HG03558 (cell line): ENCODE data around the gene F7.
"Not testable (repeated sequence)": the region's sequence is repeated elsewhere in the genome, so short reads cannot be mapped to it uniquely, and the experiment has no call there.

ENCODE experiments used
- ATAC-seq: cut with Tn5 transposase; IDR thresholded peaks from one replicate; pipeline ENCODE4 v1.9.1; 2021; ENCODE audit warnings: moderate number of reproducible peaks; ENCODE audit not compliant: unreplicated experiment; ENCODE audit errors: extremely low read depth

The F7 gene

DNA sequence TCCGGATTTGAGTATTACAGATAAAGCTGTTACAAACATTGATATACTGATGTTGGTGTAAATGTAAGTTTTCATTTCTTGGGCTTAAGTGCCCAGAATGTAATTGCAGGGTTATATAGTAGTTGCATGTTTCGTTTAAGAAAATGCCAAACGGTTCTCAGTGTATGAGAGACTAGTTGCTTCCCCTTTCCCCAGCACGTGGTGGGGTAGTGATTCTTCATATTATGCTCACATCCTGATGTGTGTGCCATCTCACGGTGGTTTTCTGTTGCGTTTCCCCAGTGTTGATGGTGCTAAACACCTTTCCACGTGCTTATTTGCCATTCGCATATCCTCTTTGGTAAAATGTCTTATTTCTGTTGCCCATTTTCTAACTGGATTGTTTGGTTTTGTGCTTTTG is 34.7 kb upstream of the F7 start:
- no peak for ATAC-seq

DNA sequence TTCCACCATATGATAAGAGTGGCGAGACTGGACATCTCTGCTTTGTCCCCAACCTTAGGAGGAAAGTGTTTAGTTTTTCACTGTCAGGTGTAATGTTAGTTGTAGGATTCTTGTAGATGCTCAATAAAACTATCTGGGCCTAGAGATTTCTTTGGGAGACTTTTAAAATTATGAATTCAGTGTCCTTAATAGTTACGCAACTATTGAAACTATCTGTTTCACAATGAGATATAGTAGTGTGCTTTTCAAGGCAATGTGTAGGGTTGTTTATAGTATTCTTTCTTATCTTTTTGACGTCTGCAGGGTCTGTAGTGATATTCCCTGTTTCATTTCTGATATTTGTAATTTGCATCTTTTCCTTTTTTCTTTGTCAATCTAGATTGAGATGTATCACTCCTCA is 33.2 kb upstream of the F7 start:
- no peak for ATAC-seq

DNA sequence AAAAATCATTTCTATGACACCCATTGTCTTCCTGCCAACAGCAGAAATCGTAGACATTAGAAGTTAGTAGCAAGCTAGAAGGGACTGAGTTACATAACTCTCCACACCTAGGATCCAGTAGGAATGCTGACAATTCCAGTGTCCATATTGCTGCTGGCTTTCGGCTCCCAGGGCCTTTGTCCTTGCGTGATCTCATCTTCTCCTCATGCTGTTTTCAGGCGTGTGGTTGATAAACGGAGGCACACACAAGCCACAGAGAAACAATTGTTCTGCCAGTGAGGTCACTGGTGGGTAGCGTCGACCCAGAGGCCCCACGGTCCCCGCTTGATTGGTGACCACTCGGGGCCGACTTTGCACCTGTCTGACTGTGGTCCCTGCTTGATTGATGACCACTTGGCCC is 31.6 kb upstream of the F7 start:
- ATAC-seq: no peak

DNA sequence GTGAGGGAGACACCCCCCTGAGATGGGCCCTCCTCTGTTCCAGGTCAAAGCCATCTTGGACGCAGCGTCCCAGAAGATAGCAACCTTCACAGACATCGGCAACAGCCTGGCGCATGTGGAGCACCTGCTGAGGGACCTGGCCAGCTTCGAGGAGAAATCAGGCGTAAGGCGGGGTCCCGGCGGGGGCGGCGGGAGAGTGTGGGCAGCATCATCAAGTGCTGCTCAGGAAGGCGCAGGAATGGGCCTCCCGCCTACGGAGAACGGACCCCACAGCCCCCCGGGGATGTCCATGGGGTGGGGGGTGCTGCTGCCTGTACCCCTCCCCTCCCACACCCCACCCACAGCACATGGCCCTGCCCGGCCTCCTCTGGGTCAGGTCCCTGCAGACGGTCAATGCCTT is 31.2 kb upstream of the F7 start:
- no peak for ATAC-seq

DNA sequence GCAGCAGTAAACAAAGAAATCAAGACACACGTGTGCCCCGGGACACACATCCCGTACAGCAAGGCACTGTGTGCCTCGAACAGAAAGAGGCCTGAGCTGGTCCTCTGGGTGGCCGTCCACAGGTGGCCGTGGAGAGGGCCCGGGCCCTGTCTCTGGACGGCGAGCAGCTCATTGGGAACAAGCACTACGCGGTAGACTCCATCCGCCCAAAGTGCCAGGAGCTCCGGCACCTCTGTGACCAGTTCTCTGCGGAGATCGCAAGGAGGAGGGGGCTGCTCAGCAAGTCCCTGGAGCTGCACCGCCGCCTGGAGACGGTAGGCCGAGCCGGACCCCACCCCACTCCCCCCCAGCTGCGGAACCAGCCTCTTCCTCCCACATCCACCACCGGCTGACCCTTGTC is 30.7 kb upstream of the F7 start:
- ATAC-seq: no peak

DNA sequence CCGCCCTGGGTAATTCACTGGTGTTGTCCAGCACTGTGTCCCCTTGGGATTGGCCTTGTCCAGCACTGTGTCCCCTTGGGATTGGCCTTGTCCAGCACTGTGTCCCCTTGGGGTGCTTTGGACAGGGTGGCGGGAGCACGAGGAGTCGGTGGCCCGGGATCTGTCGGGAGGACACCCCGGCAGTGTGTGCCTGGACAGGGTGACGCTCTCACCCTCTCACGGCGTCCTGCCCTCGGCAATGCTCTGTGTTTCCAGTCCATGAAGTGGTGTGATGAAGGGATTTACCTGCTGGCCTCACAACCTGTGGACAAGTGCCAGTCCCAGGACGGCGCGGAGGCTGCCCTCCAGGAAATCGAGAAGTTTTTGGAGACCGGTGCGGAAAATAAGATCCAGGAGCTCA is 29.9 kb upstream of the F7 start:
- ATAC-seq: no peak

DNA sequence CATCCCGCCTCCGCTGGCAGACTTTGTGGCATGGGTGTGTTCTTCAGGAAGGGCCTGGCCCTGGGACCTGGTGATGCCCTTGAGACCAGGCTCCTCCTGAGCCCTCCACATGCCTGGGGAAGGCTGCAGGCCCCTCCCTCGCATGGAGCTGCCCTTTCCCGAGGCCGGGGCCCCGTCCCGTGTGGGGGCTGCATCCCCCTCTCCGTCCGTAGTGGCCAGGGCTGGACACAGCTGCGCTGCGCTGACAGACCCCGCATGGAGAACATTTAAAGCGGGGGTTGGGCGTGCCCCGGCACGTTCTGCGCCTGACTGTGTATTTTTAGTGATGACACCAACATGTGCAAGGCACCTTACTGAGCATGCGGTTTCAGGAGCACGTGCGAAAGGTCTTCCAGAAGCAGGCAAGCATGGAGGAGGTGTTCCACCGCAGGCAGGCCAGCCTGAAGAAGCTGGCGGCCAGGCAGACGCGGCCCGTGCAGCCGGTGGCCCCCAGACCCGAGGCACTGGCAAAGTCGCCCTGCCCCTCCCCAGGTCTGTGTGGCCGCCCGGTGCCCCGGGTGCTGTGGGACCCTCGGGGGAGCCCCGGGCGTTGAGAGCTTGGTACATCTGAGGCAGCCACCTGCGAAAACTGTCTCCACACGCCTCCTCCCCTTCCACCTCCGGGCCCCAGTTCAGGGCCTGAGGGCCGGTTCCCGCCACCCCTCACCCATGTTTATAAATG is 28.8 kb upstream of the F7 start:
- ATAC-seq: no peak

DNA sequence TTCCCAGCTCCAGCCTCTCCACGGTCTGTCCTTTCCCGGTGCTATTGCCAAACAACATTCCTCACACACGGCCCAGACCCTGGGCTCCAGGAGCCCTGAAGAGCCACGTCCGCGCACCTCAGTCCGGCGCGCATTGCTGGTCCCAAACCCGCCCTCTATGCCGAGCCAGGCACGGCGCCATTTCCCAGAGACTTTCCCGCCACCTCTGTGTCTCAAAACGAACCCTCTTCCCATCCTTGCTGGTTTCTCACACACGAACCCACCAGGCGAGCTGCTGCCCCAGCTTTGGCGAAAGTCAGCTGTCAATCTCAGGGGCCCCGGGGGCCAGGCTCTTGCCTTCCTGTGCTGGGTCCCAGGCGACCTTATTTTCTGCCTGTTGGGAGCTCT is 28.0 kb upstream of the F7 start:
- ATAC-seq: no peak

DNA sequence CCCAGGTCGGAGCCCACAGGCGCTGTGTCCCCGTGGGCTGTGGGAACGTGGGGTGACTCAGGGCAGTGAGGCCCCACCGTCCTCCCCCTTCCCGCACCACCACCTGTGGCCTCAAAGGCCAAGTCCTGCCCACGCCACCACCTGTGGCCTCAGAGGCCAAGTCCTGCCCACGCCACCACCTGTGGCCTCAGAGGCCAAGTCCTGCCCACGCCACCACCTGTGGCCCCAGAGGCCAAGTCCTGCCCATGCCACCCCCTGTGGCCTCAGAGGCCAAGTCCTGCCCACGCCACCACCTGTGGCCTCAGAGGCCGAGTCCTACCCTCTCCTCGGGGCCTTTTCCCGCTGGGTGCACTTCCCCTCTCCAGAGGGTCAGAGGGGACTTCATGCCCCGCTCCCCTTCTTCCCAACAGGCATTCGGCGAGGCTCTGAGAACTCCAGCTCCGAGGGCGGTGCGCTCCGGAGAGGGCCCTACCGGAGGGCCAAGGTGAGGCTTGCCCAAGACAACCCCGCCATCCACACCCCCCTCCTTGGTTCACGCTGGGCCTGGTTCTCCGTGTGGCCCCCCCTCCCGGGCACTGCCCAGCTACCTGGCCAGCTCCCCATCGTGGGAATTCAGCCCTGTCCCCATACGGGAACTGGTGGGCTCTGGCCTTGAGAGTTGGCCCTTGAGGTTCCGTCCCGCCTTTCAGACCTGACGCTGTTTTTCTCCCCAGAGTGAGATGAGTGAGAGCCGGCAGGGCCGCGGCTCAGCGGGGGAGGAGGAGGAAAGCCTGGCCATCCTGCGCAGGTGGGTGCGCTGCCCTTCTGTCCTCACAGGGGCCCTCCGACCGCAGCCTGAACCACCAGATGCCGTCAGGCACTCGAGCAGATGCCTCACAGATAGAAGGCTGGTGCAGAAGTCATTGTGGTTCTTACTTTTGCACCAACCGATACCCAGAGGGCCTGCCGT is 27.4 kb upstream of the F7 start:
- ATAC-seq: no peak

DNA sequence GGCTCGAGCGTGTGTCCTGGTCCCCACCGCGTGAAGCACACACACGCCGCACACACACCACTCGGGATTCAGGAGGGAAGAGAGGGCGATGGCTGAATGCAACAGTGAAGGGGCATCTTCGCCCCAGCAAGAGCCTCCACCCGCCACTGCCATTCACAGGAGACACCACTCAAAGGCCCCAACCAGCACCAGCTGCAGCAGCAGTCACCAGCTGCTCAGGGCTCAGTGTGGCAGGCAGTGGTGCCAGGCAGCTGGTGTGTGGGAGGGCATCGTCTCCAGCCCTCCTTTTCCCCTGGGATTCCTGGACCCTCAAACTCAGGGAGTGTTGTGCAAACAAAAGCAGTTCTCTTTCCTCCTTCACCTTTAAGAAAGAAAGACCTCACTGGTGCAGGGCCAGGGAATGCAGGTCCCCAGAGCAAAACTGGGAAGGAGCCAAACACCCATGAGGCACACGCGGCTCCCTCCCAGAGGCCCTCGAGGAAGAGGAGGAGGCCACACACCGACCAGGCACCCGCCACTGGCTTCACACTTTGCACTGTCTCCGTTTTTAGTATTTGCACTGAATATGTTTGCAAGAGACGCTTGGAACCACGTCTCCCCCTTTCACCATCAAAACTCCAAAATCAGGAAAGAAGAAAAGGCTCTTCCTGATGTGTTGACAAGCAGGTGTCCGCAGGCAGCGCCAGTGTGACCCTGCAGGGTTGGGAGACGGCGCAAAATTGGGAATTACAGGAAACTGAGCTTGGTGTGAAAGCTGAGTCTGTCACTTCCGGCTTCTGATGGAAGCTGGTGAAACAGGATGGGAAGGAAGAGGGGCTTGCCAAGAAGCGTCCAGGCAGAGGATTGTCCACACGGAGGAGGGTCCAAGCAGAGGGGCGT is 26.4 kb upstream of the F7 start:
- ATAC-seq: no peak

DNA sequence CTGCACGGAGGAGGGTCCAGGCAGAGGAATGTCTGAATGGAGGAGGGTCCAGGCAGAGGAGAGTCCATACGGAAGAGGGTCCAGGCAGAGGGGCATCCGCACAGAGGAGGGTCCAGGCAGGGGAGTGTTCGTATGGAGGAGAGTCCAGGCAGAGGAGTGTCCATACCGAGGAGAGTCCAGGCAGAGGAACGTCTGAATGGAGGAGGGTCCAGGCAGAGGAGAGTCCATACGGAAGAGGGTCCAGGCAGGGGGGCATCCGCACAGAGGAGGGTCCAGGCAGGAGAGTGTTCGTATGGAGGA is 25.9 kb upstream of the F7 start:
- not testable (repeated sequence) for ATAC-seq

DNA sequence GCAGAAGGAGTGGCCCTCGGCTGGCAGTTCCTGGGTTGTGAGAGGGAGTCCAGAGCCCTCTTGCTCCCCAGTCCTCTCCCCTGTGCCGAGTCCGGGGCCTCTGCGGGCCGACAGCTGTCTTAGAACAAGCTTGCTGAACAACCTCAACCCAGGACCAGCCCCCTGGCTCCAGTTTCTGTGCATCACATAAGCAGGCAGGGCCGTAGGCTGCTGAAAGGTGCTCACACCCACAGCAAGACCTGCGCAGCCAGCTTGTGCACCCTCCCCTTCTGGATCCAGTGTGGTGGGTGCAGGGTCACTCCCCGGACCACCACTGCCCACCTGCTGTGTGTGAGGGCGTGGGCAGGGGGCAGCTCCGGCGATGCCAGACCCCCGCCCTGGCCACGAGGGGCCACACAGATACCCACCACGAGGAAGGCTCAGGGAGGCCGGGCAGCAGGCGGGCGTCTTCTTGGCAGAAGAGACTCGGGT is 25.2 kb upstream of the F7 start:
- no peak for ATAC-seq

DNA sequence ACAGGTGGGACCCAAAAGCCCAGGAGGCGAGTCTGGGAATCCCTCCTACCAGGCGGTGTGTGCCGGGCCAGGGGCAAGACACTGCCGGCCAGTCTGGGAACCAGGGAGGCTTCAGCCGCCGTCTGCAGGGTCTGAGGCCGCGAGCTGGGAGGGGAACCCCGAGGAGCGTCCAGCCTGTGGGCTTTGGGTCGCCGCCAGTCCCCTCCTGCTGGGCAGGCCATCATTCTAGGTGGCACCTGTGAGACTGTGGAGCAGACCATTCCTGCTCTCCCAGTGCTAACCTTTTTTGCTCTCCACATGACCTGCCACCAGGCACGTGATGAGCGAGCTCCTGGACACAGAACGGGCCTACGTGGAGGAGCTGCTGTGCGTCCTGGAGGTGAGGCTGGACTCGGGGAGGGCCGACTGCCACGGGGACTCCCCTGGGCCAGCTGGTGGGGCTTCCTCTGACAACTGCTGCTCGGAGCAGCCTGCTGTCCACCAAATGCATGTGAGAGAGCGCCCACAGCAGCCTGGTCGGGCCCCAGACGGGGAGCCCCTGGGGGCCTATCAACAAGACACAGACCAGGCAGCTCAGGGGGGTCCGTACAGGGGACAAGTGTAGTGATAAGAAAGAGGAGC is 24.6 kb upstream of the F7 start:
- ATAC-seq: no peak

DNA sequence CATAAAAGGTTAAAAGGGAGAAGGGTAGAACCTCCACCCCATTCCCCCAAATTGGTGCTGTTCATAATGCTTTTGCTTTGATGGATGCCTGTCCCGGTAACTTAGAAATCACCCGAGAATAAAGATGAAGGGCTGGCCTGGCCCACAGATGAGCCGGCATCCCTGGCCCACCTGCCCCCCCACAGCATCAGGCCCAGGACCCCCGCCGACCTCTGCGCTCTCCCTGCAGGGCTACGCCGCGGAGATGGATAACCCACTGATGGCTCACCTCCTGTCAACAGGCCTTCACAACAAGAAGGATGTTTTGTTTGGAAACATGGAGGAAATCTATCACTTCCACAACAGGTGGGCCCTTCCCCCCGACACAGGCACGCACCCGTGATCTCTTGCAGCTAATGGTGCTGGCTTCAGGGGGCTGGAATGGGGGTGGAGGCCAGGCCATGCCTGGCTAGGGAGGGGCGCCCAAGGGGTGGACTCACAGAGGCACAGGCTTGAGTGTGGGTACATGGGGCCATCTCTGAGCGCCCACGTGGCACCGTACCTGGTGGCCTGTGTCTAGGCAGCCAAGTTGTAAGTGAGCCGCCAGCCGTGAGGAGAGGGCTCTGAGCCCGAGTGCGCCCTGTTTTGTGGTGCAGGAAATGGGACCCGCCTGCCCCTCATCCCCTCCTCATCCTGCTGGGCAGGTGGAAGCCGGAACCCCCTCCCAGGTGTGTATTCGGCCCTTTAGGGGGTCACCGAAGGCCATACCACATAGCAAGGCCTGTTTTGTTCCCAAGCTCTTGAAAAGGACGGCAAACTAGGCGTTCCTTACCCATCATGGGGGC is 23.2 kb upstream of the F7 start:
- no peak for ATAC-seq

DNA sequence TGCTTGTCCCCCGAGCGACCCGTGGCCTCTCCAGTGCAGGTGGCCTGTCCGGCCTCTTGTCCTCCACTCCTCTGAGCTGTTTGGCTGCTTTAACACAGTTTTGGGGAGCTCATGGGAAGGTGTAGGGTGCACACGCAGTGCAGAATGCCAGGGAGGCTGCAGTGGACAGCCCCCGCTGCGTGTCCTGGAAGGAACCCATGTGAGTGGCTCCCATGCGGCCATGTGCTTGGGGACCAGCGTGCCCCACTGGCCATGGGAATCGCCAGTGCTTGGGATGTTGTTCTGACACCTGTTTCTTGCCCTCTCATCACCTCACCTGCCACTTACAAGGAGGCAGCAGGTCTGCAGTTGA is 22.6 kb upstream of the F7 start:
- no peak for ATAC-seq

DNA sequence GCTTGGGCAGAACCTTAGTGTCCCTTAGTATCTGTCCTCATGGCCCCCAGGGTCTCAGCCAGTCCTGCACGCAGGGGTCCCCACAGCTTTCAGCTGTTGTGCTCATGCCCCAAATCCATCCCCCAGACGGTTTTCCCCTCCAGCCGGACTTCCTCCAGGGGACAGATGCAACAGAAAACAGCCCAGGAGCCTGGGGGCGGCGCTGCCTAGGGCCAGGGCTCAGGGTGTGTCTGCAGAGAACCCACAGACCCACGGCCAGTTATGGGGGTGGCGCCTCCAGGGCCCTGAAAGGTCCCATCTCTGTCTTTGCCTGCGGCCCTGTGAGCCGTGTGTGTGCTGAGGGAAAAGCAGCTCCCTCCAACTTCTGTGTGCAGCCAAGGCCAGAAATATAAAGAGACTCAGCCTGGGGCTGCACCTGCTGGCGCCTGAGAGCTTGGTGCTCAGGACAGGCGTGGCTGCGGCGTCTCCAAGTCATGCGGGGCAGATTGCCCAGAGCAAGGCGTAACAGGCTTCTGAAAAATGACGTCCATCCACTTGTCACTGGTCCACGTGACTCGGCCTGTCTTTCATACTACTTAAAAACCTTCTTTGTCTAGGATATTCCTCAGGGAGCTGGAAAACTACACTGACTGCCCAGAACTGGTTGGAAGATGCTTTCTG is 22.1 kb upstream of the F7 start:
- ATAC-seq: no peak

DNA sequence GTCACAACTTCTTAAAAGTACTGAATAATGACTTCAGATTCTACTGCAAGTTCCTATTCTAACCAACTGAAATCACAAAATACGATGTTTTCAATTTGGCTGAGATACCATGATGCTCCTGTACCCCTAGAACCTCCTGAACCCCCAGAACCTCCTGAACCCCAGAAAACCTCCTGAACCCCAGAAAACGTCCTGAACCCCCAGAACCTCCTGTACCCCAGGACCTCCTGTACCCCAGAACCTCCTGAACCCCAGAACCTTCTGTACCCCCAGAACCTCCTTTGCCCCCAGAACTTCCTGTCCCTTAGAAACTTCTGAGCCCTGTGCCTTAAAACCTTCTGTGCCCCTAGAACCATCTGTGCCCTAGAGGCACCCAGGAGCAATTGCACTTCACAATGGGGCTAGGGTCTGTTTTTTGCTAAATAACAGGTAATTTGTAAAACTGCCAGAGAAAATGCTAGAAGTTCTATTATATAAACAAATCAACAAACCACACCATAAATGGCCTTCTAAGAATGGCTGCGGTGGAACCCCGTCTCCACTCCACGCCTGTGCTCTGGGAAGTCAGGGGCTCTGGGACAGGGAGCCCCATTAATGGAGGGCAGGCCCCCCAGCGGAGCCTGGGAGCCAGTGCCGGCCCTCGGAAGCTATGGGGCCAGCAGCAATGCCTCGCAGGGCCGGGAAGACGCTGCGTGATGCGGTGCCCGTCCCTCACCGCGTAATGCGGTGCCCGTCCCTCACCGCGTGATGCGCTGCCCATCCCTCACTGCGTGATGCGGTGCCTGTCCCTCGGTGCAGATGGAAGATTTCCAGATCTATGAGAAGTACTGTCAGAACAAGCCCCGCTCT is 21.3 kb upstream of the F7 start:
- no peak for ATAC-seq

DNA sequence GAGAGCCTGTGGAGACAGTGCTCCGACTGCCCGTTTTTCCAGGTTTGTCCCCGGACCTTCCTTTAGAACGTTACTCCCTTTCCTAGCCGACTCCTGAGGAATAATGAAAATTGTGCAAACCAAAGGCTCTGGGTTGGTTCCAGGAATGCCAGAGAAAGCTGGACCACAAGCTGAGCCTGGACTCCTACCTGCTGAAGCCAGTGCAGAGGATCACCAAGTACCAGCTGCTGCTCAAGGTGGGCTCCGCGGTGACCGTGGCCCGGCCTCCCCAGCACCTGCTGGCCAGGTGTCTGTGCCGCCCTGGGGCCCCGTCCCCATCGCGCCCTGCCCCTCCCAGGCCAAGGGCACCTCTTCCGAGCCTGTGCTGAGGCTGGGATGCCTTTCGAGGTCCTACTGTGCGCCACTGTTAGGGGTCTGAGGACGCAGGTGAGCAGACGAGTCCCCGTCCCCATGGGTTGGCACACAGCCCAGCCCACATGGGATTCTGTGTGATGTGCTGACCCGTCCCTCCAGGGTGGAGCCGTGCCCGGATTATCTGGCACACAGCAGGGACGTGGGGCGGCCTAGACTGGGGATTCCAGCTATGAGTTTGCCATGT is 20.5 kb upstream of the F7 start:
- ATAC-seq: no peak
